K562 (cell line): ENCODE measurements around the gene ZC3H10. TPM values are rescaled to one million over a fixed set of nuclear protein-coding genes. Genes with fewer than 3 reads are reported as not detected.

Source experiments
- AFF4 ChIP-seq: sonication (generic); formaldehyde crosslinking; IDR thresholded peaks from 2 replicates; pipeline ENCODE4 v1.8.0; 2023; ENCODE audit warnings: mild to moderate bottlenecking, missing genetic modification reagents
- CBFA2T3 ChIP-seq: fragments of 450-650 bp; IDR thresholded peaks from 2 replicates; pipeline ENCODE4 v1.6.1; 2017
- CTCFL ChIP-seq: IDR thresholded peaks from 2 replicates; pipeline ENCODE4 v1.6.1; 2011; ENCODE audit warnings: borderline replicate concordance, low read depth, mild to moderate bottlenecking, moderate library complexity, low read length; ENCODE audit not compliant: insufficient read depth, poor library complexity, severe bottlenecking
- HCFC1 ChIP-seq: IDR thresholded peaks from 2 replicates; pipeline ENCODE4 v1.6.1; 2012; ENCODE audit warnings: low read depth, low read length, improper control_type of control experiment
- MBD2 ChIP-seq: sonication (generic); IDR thresholded peaks from 2 replicates; pipeline ENCODE4 v1.6.1; 2016; ENCODE audit warnings: low read depth, borderline replicate concordance
- NR2C2 ChIP-seq, 2 experiments: fragments of 200-800 bp in 1 of 2; sonication (Bioruptor generic) in 1 of 2; sonication (generic) in 1 of 2; formaldehyde crosslinking in 1 of 2; IDR thresholded peaks; 2 replicates each; pipeline versions ENCODE4 v1.6.1 to v1.8.0; 2016 to 2022; ENCODE audit warnings: mild to moderate bottlenecking in 1 of 2, missing compliant biosample characterization in 1 of 2, missing genetic modification characterization in 1 of 2, missing genetic modification reagents in 1 of 2
- TCF7 ChIP-seq: sonication (generic); IDR thresholded peaks from 2 replicates; pipeline ENCODE4 v1.6.1; 2016; ENCODE audit warnings: antibody characterized with exemption, borderline replicate concordance
- TEAD2 ChIP-seq: fragments of 450-650 bp; IDR thresholded peaks from 2 replicates; pipeline ENCODE4 v1.6.1; 2016; ENCODE audit warnings: missing genetic modification characterization, control low read depth, missing compliant biosample characterization
- TSHZ1 ChIP-seq: fragments of 250-450 bp; sonication (Bioruptor Pico); IDR thresholded peaks from 2 replicates; pipeline ENCODE4 v1.4.0; 2020; ENCODE audit warnings: mild to moderate bottlenecking, moderate library complexity
- ZMIZ1 ChIP-seq, 2 experiments: fragments of 150-350 bp in 1 of 2; IDR thresholded peaks; 2 replicates each; pipeline ENCODE4 v1.6.1; 2012 to 2016; ENCODE audit warnings: low read depth in 2 of 2, low read length in 2 of 2, mild to moderate bottlenecking in 1 of 2, moderate library complexity in 1 of 2
- ZNF408 ChIP-seq: fragments of 250-450 bp; sonication (Bioruptor Pico); IDR thresholded peaks from 2 replicates; pipeline ENCODE4 v1.4.0; 2020; ENCODE audit warnings: low read depth, mild to moderate bottlenecking, moderate library complexity
- ZNF511 ChIP-seq: sonication (generic); formaldehyde crosslinking; IDR thresholded peaks from 2 replicates; pipeline ENCODE4 v1.8.0; 2022; ENCODE audit warnings: mild to moderate bottlenecking, missing genetic modification reagents
- polyA plus RNA-seq, 8 experiments: library from polyadenylated mRNA; depleted of rRNA in 4 of 8; stranded (reverse) in 5 of 8; unstranded in 3 of 8; fragments of >200 nt; fragmentation: Nextera tagmentation in 2 of 8; fragmentation: Illumina TruSeq in 1 of 8; extraction: Ambion mirVana in 2 of 8; extraction: Trizol in 1 of 8; gene quantifications; 2 replicates each; pipeline versions ENCODE4 v1.2.1 to v1.2.3, GENCODE V29; 2011 to 2014; ENCODE audit warnings: inconsistent platforms in 1 of 8, missing spikeins in 1 of 8
- total RNA-seq, 7 experiments: library from RNA; depleted of rRNA in 6 of 7; stranded (reverse); fragments of >200 nt in 6 of 7; fragmentation: Illumina TruSeq in 2 of 7; extraction: Trizol in 2 of 7; gene quantifications; 2 replicates each; pipeline versions ENCODE4 v1.2.1 to v1.2.3, GENCODE V29; 2011 to 2021; ENCODE audit warnings: low replicate concordance in 1 of 7

Gene ZC3H10
- total and polyA plus RNA-seq, 9 of the 15 experiments (the other 6 are each of a cell fraction or from before 2014, with no cell fraction given), result 0.31 to 4.1 (median 1.6) TPM

GRCh38 chr12:56129206-56129941, 11.3 kb downstream of the ZC3H10 start (continued):
- TF ChIP-seq AFF4 (CRISPR knock-in tag), result no peak
- no peak for TF ChIP-seq NR2C2 (CRISPR knock-in tag; IDR thresholded peaks at IDR 0.05)
- TF ChIP-seq NR2C2 (tag; IDR thresholded peaks at IDR 0.05), result no peak
- TF ChIP-seq ZMIZ1 (IDR thresholded peaks at IDR 0.05; ENCODE audit: low read depth in 2 of 2, low read length in 2 of 2), result no peak
- no peak for TF ChIP-seq CTCFL
- TF ChIP-seq MBD2, result peak; percentile 58; the same call in 1 of the 2 replicates
- TF ChIP-seq TCF7, result no peak; the same call in 1 of the 2 replicates
- no peak for TF ChIP-seq TEAD2 (tag)
- TF ChIP-seq ZNF408 (CRISPR knock-in tag), result no peak
- no peak for TF ChIP-seq HCFC1
- TF ChIP-seq CBFA2T3, result peak; percentile 33
- TF ChIP-seq ZNF511 (CRISPR knock-in tag), result no peak
- TF ChIP-seq TSHZ1 (CRISPR knock-in tag), result no peak
